SK-N-MC (cell line): ENCODE results near the gene CAGE1.

ENCODE experiments used
- EZH2 ChIP-seq: fragments of 200-600 bp; sonication (generic); IDR thresholded peaks from one replicate; pipeline ENCODE4 v1.6.1; 2017; ENCODE audit warnings: antibody characterized with exemption
- POLR2AphosphoS5 ChIP-seq: IDR thresholded peaks from 2 replicates; pipeline ENCODE4 v1.6.1; 2012; ENCODE audit warnings: mild to moderate bottlenecking, low read depth, low read length, borderline replicate concordance

DNA sequence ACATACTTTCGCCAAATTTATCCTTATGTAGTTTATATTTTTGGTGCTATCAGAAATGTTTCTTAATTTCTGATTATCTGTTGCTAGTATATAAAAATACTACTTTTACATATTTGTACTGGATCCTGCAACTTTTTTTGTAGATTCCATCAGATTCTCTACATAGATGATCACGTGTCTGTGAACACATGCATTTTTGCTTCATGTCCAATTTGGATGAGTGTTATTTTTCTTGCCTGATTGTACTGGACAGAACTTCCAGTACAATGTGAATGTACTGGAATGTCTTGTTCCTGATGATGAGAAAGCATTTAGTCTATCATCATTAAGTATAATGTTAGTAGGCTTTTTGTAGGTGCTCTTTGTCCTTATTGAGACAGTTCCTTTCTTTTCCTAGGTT lies 51.5 kb downstream of the CAGE1 start:
- TF ChIP-seq EZH2: no peak
- TF ChIP-seq POLR2AphosphoS5: no peak
